Hepatocyte (in vitro differentiated cells): Measurements from ENCODE around the gene OTOGL.

Experiments
- EZH2 ChIP-seq: fragments of 200-600 bp; sonication (generic); IDR thresholded peaks from 2 replicates; pipeline ENCODE4 v1.6.1; 2016; ENCODE audit warnings: antibody characterized with exemption, mild to moderate bottlenecking, borderline replicate concordance
- TF ChIP-seq, protein P1 (sequence below): fragments of 200-600 bp; sonication (generic); IDR thresholded peaks from 2 replicates; pipeline ENCODE4 v1.5.1; 2016; ENCODE audit warnings: antibody characterized with exemption, mild to moderate bottlenecking; ENCODE audit not compliant: poor library complexity

- TF ChIP-seq, protein P1, sequence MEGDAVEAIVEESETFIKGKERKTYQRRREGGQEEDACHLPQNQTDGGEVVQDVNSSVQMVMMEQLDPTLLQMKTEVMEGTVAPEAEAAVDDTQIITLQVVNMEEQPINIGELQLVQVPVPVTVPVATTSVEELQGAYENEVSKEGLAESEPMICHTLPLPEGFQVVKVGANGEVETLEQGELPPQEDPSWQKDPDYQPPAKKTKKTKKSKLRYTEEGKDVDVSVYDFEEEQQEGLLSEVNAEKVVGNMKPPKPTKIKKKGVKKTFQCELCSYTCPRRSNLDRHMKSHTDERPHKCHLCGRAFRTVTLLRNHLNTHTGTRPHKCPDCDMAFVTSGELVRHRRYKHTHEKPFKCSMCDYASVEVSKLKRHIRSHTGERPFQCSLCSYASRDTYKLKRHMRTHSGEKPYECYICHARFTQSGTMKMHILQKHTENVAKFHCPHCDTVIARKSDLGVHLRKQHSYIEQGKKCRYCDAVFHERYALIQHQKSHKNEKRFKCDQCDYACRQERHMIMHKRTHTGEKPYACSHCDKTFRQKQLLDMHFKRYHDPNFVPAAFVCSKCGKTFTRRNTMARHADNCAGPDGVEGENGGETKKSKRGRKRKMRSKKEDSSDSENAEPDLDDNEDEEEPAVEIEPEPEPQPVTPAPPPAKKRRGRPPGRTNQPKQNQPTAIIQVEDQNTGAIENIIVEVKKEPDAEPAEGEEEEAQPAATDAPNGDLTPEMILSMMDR = no peak
- TF ChIP-seq EZH2 = no peak
Measured at GRCh38 chr12:80282761-80283160, 183.4 kb downstream of the OTOGL start.
